Endodermal cell (in vitro differentiated cells): Measurements from ENCODE around the gene THAP5. TPM values are rescaled to one million over a fixed set of nuclear protein-coding genes. Genes with fewer than 3 reads are reported as not detected.

Source experiments
- DNase-seq: peaks from one replicate; pipeline ENCODE4 v3.0.0-alpha.2; 2017
- H3K27ac ChIP-seq: 2 replicates; pipeline ENCODE4 v1.5.1; 2013; ENCODE audit warnings: mild to moderate bottlenecking, low read depth, low read length, moderate library complexity
- H3K27me3 ChIP-seq: 2 replicates; pipeline ENCODE4 v1.6.1; 2013; ENCODE audit warnings: mild to moderate bottlenecking, low read length, moderate library complexity; ENCODE audit not compliant: insufficient read depth, control insufficient read depth, poor library complexity, severe bottlenecking
- H3K36me3 ChIP-seq: 2 replicates; pipeline ENCODE4 v1.7.0; 2013; ENCODE audit warnings: mild to moderate bottlenecking, low read length, moderate library complexity; ENCODE audit not compliant: control insufficient read depth, insufficient read depth
- H3K4me1 ChIP-seq: one replicate; pipeline ENCODE4 v1.7.0; 2013; ENCODE audit warnings: low read length; ENCODE audit not compliant: control insufficient read depth, insufficient read depth
- H3K4me3 ChIP-seq: 2 replicates; pipeline ENCODE4 v1.5.1; 2013; ENCODE audit warnings: mild to moderate bottlenecking, low read length, moderate library complexity
- H3K9ac ChIP-seq: 2 replicates; pipeline ENCODE4 v1.6.1; 2013; ENCODE audit warnings: mild to moderate bottlenecking, low read length, moderate library complexity; ENCODE audit not compliant: poor library complexity, severe bottlenecking; ENCODE audit errors: extremely low read depth
- H3K9me3 ChIP-seq: 2 replicates; pipeline ENCODE4 v1.6.1; 2013; ENCODE audit warnings: mild to moderate bottlenecking, low read length, moderate library complexity; ENCODE audit not compliant: control insufficient read depth
- H3K27ac Mint-ChIP-seq: 2 replicates; pipeline ENCODE4 v1.8.0; 2020; ENCODE audit warnings: mixed read lengths
- H3K27me3 Mint-ChIP-seq: 2 replicates; pipeline ENCODE4 v1.8.0; 2021; ENCODE audit warnings: mild to moderate bottlenecking, mixed read lengths; ENCODE audit not compliant: insufficient read depth
- H3K36me3 Mint-ChIP-seq: 2 replicates; pipeline ENCODE4 v1.8.0; 2020; ENCODE audit warnings: low read depth, mixed read lengths
- H3K4me1 Mint-ChIP-seq: 2 replicates; pipeline ENCODE4 v1.8.0; 2020; ENCODE audit warnings: mixed read lengths
- H3K4me3 Mint-ChIP-seq: 2 replicates; pipeline ENCODE4 v1.8.0; 2020; ENCODE audit warnings: mild to moderate bottlenecking, moderate library complexity, mixed read lengths
- H3K9me3 Mint-ChIP-seq: 2 replicates; pipeline ENCODE4 v1.8.0; 2020; ENCODE audit warnings: mild to moderate bottlenecking, mixed read lengths
- CTCF ChIP-seq: fragments of 200-600 bp; sonication (generic); conservative IDR thresholded peaks from 2 replicates; pipeline ENCODE4 v1.5.0; 2021; ENCODE audit warnings: antibody characterized with exemption, mild to moderate bottlenecking
- WGBS, 2 experiments: methylation state at CpG; one replicate each; pipeline versions ENCODE4 v1.1.5 to v1.1.7; 2013; ENCODE audit warnings: missing lambda C conversion rate in 2 of 2, mixed read lengths in 1 of 2; ENCODE audit not compliant: insufficient coverage in 1 of 2, insufficient read length in 1 of 2; 5-methylcytosine and 5-hydroxymethylcytosine counted together
- total RNA-seq, 2 donors: library from RNA; stranded (reverse); fragmentation: NEBNext Ultra II Directional in 1 of 2; extraction: Animal tissue kit (Norgen Biotek cat#: 25700) in 1 of 2; gene quantifications; 2 replicates in 1 of 2; 3 replicates in 1 of 2; pipeline ENCODE4 v1.2.1, GENCODE V29; 2021

The THAP5 gene
- total RNA-seq, 2 donors from 2014 or later = 21.5 to 23.8 TPM

GRCh38 chr7:108522780-108523179 lies 46.7 kb downstream of the THAP5 start:
- H3K36me3 ChIP-seq = peaks cover 12% of the 10 kb centered on the region
- H3K4me1 ChIP-seq = peaks cover 7% of the 10 kb centered on the region
- no peak overlapping the region for H3K27ac ChIP-seq
- peak overlapping the region; percentile 82 for H3K4me3 ChIP-seq
- Mint-ChIP-seq H3K27ac (no peak overlapping the region), H3K36me3 (peaks cover 12% of the 10 kb centered on the region), H3K4me3 (no peak overlapping the region), H3K4me1 (peaks cover 31% of the 10 kb centered on the region), H3K9me3 (no peaks in the 10 kb centered on the region), H3K27me3 (peaks cover 2% of the 10 kb centered on the region)
- peaks cover 7% of the 10 kb centered on the region for H3K9me3 ChIP-seq
- H3K27me3 ChIP-seq = peaks cover under 1% of the 10 kb centered on the region
- 89 to 94% methylated on average over 2 of the region's 2 CpGs for WGBS, 2 experiments
- no peak for DNase-seq
- H3K9ac ChIP-seq = no peak overlapping the region
- TF ChIP-seq CTCF = no peak

GRCh38 chr7:108517951-108518350 lies 51.6 kb downstream of the THAP5 start:
- H3K9me3 Mint-ChIP-seq = no peaks in the 10 kb centered on the region
- peaks cover 2% of the 10 kb centered on the region for H3K27me3 Mint-ChIP-seq
- no peak for TF ChIP-seq CTCF
- H3K27ac Mint-ChIP-seq = no peak overlapping the region
- Histone ChIP-seq H3K27me3 (no peaks in the 10 kb centered on the region), H3K36me3 (peaks cover 44% of the 10 kb centered on the region), H3K4me1 (no peaks in the 10 kb centered on the region), H3K9ac (no peak overlapping the region), H3K4me3 (no peak overlapping the region), H3K27ac (no peak overlapping the region), H3K9me3 (peaks cover 8% of the 10 kb centered on the region)
- 96 to 100% methylated on average over 3 of the region's 3 CpGs for WGBS, 2 experiments
- H3K36me3 Mint-ChIP-seq = peaks cover 40% of the 10 kb centered on the region
- no peak for DNase-seq
- H3K4me1 Mint-ChIP-seq = peaks cover 13% of the 10 kb centered on the region
- H3K4me3 Mint-ChIP-seq = no peak overlapping the region

GRCh38 chr7:108515630-108516029 lies 53.9 kb downstream of the THAP5 start:
- 80 to 100% methylated on average over 1 to 2 of the region's 2 CpGs for WGBS, 2 experiments
- peaks cover 3% of the 10 kb centered on the region for H3K4me1 Mint-ChIP-seq
- H3K27me3 ChIP-seq = no peaks in the 10 kb centered on the region
- no peaks in the 10 kb centered on the region for H3K27me3 Mint-ChIP-seq
- no peak overlapping the region for H3K9ac ChIP-seq
- H3K27ac ChIP-seq = no peak overlapping the region
- no peaks in the 10 kb centered on the region for H3K9me3 Mint-ChIP-seq
- H3K9me3 ChIP-seq = peaks cover 10% of the 10 kb centered on the region
- H3K4me3 ChIP-seq = no peak overlapping the region
- peaks cover 59% of the 10 kb centered on the region for H3K36me3 Mint-ChIP-seq
- no peak overlapping the region for H3K27ac Mint-ChIP-seq
- H3K4me1 ChIP-seq = no peaks in the 10 kb centered on the region
- no peak for DNase-seq
- no peak for TF ChIP-seq CTCF
- no peak overlapping the region for H3K4me3 Mint-ChIP-seq
- H3K36me3 ChIP-seq = peaks cover 51% of the 10 kb centered on the region
